Measurements from ENCODE around the gene BAHCC1.
A peak's percentile ranks its signal among the peaks of the same experiment; 100 is the strongest.

Gene BAHCC1

DNA sequence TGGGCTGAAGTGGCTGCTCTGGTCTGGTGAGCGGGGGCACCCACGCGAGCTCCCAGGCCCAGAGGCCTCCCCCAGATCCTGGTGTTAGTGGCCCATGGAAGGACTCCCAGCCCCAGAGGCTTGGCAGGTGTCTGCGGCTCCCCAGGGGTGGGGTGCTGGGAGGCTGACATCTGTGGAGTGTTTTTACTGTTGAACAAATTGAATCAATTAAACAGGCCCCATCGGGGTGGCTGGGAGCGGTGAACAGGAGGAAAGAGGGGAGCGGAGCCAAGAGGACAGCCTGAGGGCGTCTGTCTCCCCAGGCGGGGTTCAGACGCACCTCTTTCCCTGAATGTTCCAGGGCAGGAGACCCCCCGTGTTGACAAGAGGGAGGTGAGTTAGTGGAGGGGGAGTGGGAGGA, 87.4 kb downstream of the BAHCC1 start:
- no peak for DNase-seq

DNA sequence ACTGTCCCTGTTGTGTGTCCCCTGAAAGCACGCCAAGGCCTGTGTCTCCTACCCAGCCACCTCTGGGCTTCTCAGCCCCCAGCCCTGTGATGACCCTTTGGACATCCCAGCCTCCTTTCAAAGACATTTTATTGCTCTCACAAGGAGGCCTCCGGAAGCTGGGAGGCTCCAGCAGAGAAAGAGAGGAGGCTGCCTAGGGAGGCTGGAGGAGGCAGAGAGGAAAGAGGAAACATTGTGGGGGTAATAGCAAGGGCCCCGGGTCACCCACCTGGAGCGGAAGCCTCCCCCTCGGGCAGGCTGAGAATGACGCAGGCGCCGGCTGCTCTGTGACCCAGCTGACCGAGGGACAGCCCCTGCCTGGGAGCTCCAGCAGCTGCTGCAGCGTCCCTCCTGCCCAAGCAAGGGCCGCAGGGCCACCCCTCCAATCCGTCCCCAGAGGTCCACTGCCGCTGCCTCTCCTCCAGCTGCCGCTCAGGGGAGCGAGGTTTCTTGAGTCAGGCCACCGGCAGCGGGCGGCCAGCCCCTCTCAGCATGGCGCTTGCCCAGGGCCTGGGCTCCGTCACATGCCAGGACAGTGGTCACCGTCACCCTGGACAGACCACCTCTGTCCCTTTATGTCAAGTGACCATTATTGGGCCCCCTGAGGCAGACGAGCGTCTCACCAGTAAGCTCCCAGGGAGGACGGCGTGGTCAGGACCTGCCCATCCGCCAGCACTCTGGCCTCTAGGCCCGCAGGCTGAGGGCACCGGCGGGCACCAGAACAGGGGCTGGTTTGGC, 88.0 kb downstream of the BAHCC1 start:
- no peak for DNase-seq

DNA sequence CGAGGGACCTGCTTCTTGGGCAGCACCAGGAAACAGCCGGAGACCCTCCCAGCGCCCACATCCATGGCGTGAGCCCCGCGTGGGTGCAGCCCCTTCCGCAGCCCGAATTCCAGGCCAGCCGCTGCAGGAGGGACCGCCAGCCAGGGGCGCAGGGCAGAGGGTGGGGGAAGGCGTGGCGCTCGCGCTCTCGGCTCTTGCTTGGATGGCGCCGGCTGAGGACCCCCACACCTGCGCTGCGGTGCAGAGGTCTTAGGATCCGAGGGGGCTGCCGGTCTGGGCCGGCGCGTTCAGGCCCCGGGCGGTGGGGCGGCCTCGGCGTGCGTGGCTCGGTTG, 88.6 kb downstream of the BAHCC1 start:
- no peak for DNase-seq

DNA sequence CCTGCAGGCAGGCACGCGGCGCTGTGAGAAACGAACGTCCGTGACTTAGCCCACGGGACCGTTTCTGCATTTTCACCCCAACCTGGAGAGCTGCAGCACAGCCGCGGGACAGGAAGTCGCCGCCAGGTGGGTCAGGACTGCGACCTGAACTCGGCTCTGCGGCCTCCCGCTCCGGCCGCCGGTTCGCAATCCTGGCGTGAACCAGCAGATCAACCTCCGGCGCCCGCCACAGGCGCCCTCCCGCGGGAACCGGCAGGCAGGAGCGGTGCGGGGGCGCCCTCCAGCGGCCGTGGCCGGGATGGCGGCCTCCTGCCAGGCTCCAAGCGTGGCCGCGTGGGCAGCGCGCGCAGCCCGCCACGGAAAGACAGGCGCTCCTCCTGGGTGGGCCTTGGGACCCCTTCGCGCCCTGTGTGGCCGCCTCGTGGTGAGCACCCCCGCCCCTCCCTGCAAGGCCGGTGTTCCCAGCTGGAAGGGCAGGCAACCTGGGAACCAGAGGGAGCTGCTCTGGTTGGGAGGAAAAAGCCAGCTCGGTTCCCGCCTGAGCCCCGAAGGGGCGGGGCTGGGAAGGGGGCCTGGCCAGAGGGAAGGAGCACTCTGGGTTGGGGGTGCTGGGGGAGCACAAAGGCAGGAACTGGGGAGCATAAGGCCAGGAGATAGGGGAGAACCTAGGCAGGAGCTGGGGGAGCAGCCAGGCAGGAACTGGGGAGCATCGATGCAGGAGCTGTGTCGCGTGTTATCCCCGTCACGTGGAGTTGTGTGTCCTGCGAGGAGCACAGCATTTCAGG, 89.1 kb downstream of the BAHCC1 start:
- DNase-seq = peak; percentile 90

DNA sequence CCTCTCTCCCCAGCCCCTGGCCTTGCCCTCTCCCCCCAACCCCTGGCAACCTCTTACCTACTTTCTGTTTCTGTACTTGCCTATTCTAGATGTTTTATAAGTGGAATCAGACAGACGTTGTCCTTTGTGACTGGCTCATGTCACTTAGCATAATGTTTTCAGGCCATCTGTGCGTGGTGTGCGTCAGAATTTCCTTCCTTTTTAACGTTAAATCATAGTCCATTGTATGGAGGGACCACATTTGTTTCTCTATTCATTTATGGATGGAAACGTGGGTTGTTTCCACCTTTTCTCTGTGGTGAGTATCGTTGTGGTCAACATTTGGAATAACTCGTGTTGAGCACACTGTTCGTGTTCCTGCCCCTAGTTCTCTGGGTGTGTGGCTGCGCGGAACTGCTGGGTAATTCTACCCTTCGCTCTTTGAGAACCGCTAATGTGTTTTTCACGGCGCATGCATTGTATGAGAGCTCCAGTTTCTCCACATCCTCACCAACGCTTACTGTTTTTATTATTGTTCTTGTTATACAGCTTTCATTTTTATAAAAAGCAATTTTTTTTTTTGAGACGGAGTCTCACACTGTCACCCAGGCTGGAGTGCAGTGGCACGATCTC, 91.0 kb downstream of the BAHCC1 start:
- no peak for DNase-seq

DNA sequence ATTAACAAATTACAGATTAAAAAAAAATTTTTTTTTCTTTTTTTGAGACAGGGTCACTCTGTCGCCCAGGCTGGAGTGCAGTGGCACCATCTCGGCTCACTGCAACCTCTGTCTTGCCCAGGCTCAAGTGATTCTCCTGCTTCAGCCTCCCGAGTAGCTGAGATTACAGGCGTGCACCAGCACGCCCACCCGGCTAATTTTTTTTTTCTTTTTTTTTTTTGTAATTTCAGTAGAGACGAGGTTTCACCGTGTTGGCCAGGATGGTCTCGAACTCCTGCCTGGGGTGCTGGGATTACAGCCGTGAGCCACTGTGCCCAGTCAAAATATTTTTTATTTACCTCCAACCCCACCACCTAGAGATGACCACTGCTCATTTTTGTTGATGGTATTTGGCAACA, 91.8 kb downstream of the BAHCC1 start:
- DNase-seq = no peak

DNA sequence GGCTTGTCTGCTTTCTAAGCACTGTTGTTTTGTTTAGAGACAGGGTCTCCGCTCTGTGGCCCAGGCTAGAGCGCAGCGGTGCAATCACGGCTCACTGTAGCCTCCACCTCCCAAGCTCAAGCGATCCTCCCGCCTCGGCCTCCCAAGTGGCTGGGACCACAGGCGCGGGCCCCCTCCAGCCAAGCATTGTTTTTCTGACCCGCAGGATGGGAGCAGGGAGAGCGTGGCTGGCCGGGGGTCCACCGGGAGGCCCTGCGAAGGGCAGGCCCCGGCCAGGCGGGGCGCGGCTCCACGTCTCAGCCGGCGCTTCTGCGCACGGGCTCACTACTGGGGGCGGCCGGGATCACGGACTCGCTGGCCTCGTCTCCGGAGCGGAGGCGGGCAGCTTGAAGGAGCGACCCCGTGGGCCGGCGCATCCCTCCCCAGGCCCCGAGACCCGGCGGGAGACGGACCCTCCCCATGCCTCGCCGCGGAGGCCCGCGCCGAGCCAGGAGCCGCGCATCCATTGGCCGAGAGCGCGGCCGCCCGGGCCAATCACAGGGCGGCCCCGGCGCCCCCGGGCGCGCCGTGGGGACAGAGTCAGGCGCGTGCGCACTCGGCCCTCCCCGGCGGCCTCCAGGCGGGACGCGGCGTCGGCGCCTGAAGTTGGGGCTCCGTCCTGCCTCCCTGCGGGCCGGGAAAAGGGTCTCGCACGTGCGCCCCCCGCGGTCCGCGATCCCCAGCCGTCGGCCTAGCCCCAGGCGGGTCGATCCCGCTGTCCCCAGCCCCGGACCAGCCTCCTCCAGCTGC, 92.4 kb downstream of the BAHCC1 start:
- DNase-seq = peak; percentile 78

DNA sequence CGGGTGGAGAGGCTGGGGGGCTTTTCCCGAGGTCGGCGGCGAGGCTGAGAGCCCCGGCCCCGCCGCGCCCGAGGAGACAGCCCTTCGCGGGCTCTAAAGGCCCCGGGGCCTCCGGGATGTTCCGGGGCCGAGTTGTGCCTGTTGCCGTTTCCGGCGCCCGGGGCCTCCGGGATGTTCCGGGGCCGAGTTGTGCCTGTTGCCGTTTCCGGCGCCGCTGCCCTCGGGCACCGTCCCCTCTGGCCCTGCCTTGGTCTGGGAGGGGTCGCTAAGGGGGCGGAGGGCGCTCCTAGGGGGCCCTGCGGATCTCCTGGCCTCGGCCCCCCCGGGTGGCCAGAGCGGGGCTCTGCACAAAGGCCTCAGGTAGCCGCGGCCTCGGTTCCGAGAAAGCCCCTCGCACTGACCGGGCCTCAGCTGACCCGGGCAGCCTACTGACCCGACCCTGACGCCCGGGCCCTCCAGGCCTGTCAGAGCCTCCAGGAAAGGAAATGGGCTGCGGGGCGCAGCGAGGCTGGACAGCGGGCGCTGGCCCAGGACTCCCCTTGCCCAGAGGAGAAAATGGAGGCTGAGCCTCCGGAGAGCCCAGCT, 93.1 kb downstream of the BAHCC1 start:
- no peak for DNase-seq

DNA sequence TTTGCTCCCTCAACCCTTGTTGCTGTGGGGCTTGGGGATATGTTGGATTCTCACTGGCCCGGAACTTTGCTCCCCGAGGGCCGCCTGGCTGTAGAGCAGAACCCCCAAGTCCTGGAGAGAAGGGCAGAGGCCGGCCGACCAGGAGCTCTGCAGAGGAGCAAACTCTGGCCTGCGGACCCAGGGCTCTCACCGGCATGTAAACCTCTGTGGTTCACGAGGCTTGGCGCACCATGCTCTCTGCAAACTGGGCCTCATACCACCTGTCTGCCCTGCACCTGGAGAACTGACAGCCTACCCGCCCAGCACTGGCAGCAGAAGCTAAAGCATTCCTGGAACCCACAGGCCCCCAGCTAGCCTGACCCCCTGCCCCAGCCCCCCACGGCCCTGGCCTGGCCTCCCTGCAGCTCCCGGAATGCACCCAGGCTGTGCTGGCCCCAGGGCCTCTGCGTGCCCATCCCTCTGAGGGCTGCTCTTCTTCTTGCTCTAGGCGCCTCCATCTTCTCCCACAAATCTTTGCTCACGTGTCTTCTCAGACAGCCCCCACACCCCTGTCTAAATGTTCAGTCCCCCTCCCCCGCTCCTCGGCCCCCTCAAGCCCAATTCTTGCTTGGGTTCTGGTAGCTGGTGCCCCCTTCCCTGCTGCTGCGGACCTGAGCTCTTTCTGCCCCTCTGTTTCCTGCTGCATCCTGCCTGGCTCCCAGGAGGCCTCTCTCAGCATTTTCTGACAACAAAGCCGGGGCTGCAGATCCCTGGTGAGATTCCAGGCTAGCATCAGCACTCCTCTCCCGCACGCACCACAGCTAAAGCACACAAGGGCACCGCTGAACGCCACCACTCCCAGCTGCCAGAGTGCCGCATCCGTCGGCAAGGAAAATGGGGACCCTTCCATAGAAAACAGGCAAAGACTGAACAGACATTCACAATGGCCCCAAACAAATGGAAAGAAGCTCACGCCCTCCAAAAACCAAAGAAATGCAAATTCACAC, 94.0 kb downstream of the BAHCC1 start:
- no peak for DNase-seq

DNA sequence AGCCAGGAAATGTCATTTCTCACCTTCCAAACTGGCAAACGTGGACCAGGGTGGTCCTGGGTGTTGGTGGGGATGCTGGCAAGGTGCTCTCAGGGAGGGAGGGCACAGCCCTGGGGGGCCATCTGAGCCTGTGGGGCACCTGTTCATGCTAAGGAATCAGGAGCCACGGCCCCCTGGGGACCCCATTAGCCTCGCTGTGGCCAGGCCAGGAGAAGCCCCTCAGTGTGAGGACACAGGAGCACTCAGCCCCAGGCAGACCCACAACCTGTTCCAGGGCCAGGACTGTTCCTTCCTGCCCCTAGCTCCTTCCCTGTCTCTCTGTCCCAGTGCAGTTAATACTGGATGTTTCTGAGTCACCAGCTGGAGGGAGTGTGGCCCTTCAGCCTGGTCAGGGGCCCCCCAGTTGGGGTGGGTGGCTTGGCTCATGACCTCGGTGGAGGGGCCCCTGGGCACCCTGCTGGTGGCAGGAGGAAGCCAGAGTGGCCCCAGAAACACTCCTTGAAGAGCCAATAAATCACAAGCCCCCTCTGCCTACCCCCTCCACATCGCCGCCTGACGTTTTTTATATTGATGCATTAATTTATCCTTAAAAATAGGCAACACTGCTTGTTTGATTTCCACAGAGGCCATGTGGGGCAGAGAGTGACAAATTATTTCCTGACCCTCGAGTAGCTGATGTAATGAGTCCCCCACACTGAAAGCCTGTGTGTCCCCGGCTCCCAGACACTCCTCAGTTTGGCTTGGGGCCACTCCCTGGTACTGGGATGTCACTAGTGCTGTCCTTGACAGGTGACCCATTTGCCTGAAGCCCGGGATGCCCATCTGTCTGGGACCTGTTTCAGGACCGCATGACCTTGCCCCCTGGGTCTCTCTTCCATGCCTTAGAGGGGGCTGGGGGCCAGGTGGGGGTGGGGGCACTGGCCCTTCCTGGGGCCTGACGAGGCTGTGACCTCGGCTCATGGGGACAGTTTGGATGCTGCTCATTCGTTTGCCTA, 95.0 kb downstream of the BAHCC1 start:
- no peak for DNase-seq

DNA sequence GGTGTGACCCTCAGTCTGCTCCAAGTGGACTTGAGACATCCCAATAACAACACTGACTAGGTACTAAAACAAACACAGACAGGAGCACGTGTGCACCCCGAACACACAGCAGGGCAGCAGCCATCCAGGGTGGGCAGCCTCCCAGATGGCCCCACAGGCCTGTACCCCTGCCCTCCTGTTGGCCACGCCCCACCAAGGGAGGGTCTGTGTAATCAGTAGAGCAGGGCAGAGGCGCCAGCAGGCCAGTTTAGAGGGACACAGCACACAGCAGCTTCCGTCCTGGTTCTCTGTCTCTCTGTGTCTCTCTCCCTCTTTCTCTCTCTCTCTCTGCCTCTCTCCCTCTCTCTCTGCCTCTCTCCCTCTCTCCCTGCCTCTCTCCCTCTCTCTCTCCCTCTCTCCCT, 95.9 kb downstream of the BAHCC1 start:
- no peak for DNase-seq

DNA sequence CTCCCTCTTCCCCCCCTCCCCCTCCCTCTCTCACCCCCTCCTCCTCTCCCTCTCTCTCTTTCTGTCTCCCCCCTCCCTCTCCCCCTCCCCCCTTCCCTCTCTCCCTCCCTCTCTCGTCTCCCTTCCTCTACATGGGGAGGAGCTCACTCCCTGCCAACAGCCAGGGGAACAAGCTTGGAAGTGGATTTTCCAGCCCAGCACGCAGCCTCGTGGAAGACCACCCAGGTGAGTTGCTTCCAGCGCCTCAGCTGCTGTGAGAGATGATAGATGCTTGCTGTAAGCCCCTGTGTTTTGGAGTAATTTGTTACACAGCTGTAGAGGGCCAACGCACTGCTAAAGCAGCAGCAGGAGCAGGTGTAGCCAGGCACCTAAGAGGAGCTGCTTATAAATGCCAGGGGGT, 96.5 kb downstream of the BAHCC1 start:
- DNase-seq = no peak

DNA sequence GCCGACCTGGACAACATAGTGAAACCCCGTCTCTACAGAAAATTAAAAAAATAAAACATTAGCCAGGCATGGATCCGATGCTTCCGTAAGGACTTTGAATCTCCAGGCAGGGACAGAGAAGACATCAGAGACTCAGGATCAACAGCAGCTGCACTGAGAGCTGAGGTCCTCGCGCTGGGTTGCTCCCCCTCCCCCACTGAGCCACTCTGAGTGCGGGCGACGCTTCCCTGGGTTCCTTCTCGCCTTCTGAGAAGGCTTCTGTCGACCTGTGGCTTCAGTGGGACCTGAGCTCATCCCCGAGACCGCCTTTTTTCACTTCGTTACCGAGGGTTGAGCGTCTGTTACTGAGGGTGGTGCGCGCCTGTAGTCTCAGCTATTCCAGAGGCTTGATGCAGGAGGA, 96.9 kb downstream of the BAHCC1 start:
- no peak for DNase-seq

DNA sequence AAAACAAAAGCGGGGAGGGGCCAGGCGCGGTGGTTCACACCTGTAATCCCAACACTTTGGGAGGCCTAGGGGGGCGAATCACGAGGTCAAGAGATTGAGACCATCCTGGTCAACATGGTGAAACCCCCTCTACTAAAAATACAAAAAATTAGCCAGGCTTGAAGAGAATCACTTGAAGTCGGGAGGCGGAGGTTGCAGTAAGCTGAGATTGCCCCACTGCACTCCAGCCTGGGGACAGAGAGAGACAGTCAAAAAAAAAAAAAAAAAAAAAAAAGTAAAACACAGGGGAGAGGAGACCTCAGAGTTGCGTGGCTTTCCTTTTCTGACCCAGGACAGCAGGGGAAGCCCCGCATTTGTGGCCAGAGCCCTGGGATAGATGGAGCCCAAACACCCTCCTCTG, 97.4 kb downstream of the BAHCC1 start:
- no peak for DNase-seq

DNA sequence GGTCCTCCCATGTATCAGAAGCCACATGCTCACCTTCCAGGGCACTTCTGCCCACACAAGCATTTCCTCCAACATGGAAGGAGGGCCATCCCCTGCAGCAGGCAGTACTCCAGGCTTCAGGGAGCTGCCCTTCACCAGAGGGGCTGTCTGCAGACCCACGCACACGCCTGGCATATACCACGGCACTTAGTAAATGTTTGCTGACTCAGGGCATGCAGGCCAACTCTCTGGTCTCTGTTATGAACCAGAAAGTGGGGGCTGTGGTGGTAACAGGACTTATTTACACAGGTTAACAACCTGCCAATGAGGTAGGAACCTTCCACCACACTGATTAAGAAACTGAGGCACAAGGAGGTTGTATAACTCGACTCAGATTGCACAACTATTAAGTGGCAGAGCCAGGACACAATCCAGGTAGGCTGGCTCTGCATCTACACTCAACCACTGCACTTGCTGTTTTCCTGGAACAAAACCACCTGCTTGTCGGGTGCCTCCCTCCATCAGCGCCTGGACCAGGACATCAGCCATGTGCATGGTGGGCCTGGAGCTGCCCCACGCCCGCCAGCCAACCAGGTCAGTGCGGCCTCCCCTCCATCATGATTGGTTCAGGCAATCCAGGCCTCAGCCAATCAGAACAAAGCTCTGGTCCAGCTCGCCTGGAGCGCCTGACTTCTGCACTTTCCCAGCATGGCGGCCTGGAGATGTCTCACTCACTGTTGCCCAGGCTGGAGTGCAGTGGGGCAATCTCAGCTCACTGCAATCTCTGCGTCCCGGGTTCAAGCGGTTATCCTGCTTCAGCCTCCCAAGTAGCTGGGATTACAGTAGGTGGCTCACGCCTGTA, 98.2 kb downstream of the BAHCC1 start:
- no peak for DNase-seq

DNA sequence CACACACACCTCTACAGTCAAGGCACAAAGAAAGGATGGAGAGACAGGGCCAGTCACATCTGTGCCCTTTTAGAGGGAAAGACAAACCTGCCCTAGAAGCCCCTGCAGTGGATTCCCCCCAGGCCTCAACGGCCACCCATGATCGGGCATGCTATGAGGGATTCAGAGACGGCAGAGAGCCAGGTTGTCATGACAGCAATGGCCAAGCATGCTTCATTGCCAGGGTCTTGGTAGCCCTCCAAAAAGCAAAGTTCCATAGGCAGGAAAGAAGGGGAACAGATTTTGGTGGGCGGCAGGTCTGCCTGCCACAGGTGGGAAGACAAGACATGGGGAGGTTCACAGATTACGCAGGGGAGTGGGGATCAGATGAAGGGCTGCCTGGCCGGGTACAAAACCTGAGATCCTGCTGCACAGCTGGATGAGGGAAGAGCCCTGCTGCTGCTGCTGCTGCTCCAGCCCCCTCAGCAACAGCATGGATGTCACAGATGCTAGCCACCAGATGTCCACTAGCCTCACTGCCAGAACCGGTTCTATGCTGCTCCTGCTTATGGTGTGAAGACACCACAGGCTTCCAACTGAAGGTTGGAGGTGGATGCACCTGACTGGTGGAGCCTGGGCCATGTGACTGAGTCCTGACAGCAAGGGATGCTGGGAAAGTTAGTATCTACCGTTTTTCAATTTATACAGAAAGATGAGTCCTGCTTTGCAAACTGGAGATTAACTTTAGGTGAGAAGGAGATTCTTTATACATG, 99.5 kb downstream of the BAHCC1 start:
- no peak for DNase-seq

DNA sequence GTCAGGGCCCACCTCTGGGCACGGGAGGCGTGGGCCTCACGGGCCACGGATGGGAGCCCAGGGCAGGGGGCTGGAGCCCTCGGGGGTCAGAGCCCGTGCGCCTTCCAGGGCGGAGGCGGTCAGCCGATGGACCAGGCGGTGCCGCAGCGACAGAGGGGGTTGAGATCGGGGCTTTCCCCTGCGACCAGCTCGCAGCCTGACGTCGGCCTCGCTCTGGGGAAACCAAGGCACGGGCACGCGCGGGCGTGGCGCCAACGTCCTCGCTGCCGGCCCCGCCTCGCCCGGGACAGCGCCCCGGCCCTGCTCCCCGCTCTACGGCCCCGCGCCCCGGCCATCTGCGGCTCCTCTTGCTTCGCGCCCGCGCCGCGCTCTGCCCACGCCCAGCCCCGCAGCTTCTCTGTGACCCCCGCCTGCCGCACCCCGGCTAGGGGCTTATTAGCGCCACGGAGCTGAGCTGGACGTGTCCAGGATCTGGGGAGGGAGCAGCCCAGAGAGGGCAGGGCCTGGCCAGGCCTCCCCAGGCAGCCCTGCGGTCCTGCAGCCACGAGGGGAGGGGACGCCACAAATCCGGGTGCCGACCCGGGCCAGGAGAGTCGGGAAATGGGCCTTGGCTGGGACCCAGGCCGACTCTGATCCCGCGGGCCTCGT, 103.8 kb downstream of the BAHCC1 start:
- DNase-seq = no peak

DNA sequence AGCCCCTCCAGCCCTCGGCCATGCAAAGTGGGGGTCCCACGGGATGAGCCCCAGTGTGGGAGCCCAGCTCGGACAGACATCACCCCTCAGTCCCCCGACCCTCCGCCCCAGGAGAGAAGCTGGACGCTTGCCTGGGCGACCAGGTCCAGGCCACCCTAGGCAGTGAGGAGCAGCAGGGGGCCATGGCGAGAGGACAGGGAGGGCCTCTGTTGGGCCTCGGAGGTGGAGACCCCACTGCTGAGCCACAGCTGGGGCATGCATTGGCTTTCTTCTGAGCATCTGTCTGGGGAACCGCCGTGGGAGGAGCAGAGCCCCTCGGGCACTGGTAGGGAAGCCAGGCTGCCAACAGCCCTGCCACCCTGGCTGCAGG, 104.3 kb downstream of the BAHCC1 start:
- no peak for DNase-seq

All from activated CD4-positive, CD25-positive, alpha-beta regulatory T cell treated with anti-CD3 and anti-CD28 coated beads, Interleukin-2, amount 50 U/mL, for 72 hours (primary cell).